Measurements from ENCODE around the gene ANGPTL8.

The ANGPTL8 gene

DNA sequence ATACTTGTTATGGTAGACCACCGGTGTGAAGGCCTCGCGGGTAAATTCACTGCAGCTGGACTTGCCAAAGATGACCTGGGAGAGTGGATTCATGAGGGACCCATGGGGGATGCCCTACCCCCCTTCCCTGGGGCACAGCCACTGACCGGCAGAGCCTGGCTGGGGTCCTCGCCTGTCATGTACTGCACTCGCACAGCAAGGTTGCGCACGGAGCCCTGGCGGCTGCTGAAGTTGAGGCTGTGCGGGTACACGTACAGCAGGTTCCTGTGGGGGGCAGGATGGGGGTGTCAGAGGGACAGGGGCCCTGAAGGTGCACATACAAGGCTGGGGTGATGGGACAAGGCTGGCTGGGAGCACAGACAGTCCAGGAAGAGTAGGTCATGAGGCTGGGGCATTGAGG, 1.4 kb upstream of the ANGPTL8 start:
- DNase-seq: no peak

DNA sequence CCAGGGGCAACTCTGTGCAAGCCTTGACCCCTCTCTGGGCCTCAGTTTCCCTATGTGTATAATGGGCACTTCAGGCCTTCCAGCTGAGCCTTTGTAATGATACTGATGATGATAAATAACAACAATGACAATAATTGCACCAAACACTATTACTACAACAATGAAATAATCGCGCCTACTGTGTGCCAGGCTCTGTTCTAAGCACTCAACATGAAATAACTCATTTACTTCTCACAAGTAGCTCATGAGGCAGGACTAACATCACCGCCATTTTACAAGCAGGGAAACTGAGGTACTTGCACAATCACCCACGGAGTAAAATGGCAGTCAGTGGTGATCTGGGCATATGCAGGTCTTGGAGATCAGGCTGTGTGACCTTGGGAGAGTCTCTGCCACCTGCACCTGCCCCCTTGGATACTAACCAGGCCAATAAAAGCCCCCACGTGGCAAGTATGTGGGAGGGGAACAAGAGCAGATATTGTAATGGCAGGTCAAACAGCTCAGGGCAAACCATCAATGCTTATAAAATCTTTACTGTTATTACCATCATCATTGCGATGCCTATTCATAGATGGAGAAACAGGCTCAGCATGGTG, 540 bp upstream of the ANGPTL8 start:
- no peak for DNase-seq

DNA sequence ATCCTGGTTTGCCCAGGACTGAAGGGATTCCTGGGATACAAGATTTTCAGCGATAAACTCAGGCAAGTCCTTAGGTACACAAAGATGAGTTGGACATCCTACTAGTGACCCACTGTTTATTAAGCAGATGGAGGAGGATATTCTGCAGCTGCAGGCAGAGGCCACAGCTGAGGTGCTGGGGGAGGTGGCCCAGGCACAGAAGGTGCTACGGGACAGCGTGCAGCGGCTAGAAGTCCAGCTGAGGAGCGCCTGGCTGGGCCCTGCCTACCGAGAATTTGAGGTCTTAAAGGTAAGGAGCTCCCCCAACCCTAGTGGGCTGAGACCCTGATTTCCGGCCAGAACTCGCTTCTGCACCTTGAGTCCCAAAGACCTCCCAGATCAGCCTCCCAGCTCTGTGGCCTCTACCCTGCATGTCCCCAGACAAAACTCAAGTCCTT, 607 bp downstream of the ANGPTL8 start:
- no peak for DNase-seq

DNA sequence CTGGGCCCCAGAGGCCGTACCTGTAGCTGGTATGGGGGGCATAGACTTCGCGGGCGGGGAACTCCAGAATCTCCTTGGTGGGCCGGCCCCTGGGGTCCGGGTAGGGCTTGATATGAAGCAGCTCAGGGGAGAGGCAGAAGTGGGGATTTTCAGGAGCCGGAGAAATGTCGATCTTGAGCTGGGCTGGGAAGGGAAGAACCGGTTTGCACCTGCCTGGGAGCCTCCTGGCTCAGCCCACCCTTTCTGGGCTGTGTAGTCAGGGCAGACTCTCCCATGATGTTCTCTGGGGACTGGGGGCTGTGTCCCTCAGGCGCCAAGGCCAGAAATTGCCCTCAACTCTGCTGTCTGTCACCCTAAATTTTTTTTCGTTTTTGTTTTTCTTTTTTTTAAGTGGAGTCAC, 2.6 kb downstream of the ANGPTL8 start:
- DNase-seq: no peak

DNA sequence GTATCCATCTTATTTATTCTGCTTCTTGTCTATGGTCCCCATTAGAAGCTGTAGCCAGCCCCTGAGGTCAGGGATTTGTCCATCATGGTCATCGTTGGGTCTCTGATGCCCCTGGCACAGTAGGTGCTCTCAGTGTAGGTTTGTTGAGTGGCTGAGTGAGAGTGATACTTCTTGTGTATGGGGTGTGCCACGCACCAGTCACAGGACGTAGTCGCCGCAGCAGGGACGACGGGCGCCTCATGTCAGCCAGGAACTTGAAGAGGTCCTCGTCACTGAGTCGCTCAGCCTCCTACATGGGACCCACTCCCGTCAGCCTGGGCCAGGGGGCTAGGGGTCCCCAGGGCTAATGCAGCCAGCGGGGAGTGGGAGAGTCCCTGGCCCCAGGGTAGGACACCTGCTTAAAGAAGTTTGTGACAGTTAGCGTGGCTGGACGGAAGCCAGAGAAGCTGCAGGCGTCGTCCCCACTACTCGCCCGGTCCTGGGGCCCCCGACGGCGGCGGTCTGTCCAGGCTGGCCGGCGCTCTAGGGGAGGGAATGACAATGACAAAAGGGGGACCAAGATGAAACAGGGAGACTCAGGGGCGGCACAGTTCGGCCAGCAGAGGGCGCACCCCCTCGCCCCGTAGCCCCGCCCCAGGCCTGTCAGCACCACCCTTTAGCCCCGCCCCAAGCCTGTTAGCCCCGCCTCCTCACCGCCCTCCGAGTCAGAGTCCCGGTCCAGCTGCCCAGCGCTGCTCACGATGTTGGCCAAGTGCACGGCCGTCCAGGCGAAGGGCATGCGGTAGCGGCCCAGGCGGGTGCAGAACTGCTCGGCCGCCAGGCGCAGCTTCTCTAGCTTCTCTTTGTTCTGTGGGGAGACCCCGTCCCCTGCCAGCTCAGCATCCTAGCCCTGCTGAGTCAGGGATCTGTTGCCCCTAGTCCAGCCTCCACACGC, 3.7 kb downstream of the ANGPTL8 start:
- DNase-seq: peak; percentile 80

DNA sequence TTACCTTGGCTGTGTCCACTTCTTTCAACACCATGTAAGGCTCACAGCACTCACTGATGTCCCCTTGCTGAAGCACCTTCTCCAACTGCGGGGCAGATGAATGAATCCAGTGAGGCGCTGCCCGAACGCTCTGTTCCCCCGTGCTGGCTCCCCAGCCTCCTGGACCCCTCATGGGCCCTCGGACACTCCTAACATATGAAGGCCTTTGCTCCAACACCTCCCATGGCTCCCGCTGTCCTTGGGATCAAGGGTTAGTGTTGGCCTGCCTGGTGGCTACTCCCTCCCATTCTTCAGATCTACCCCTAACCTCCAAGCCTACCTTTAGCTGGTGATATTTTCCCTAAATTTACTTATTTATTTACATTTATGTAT, 4.4 kb downstream of the ANGPTL8 start:
- DNase-seq: no peak

DNA sequence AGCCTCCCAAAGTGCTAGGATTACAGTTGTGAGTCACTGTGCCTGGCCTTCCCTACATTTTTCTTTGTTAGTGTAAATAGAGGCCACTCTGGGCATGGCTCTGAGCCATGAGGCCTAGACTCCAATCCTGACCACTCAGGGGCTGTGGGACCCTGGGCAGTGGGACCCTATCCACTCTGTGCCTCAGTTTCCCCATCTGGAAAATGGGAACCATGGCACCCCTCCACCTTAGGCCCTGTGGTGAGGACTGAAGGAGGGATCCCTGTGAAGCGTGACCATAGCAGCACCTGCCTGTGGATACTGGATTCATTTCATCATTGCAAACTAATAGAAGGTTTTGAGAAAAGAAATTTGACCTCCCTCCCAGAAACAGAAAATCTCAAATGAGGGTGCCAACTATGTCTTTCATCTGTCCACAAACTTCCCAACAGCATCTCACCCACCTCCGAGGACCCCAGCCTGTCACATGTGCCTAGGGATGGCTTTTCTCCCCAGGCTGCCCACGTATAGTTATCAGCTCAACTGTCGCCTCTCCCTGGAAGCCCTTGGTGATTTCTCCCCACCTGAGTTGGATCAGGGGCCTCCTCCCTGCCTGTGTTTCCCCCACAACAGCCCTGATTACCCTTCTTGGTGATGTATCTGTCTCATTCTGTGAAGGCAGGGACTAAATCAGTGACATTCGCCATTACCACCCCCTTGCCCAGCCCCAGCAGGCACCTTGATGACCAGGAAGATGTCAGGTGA, 5.6 kb downstream of the ANGPTL8 start:
- no peak for DNase-seq

DNA sequence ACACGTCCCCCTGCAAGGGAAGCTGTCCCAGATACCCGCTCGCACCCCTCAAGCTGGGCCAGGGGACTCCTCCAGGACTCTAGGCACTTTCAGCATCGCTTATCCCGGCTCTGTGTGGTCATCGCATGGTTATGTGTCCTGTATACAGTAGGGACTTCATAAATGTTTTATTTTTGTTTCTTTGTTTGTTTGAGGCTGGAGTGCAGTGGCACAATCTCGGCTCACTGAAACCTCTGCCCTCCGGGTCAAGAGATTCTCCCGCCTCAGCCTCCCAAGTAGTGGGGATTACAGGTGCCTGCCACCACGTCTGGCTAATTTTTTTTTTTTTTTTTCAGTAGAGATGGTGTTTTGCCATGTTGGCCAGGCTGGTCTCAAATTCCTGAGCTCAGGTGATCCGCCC, 7.5 kb downstream of the ANGPTL8 start:
- no peak for DNase-seq

DNA sequence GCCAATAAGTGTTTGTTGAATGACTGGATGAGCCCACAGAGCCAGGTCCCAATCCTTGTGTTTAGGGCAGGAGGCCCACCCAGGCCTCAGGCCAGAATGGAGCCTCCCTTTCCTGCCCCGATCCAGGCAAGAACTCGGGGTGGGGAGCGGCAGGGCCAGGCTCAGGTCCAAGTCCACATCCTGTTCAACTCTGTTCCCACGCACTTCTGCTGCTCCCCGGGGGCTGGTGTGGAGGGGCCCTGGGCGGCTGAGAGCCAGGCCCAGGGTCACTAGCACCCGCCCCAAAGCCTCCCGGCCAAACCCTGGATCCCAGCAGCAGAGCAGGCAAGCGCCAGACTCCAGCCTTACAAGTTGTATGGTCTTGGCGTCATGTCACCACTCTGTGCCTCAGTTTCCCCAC, 8.0 kb downstream of the ANGPTL8 start:
- no peak for DNase-seq

DNA sequence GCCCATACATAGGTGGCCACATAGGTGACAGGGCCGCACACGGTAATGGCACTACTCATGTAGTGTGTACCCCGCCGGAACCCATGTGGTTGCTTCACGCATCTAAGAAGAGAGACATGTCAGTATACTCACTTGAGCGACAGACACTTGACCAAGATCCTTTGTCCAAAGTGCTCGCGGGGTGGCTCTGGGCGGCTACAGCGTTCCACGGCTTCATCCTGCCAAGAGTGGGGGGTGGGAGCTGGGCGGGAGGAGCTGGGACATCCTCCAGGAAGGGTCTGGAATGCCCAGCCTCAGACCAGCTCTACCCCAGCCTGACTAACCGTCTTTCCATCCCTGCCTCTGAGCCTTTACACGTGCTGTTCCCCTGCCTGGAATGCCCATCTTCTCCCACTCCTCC, 8.5 kb downstream of the ANGPTL8 start:
- DNase-seq: no peak

DNA sequence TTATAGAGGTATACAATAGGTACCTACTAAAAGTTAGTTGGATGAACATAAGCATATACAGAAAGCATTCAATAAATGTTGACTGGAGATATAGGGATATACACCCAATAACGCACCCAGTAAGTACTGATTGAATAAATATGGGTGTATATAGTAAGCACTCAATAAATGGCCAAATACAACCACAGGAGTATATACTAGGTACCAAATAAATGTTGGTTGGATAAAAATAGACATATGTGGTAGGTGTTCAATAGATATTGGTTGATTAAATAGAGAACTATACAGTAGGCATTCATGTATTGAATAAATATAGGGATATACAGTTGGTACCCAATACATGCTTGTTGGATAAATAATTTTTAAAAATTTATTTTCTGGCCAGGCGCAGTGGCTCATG, 9.4 kb downstream of the ANGPTL8 start:
- DNase-seq: no peak

DNA sequence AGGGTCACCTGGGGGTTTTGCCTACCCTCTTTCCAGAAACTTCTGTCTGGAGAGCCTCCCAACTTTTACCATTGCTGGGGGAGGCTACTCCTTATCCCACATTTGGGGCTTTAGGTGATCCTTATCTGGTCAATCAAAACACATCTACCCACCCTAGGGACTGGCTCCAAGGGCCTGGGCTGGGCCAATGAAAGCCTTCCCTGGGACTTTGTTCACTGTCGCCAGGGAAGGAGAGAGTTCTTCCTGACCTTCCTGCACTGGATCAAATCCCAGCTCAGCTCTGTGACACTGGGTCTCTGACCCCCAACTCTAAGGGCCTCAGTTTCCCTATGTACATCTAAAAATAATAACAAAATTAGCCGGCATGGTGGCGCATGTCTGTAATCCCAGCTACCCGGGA, 11.8 kb downstream of the ANGPTL8 start:
- no peak for DNase-seq

DNA sequence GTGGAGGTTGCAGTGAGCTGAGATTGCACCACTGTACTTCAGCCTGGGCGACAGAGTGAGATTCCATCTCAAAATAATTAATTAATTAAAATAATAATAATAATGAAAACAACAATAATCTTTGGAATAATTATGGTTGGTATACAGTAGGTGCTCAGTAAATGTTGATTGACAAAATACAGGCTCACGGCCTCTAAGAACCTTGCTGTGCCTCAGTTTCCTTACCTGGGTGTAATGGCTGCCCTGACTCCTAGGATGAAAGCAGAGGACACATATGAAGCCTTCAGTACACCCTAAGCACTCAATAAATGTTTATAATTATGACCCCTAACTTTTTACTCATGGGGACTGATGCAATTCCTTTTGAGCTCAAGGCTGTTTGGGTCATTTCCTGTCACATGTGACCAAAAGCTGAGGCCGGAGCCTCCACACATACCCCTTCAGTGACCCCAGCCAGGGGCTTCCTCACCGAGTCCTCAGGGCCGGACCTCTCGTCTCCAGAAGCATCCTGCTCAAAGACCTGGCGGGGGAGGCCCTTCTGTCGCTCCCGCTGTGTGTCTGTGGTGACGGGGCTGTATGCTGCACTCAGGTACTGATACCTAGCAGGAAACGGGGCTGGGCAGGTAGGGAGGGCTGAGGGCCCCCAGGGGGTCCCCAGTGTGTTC, 12.4 kb downstream of the ANGPTL8 start:
- DNase-seq: no peak

DNA sequence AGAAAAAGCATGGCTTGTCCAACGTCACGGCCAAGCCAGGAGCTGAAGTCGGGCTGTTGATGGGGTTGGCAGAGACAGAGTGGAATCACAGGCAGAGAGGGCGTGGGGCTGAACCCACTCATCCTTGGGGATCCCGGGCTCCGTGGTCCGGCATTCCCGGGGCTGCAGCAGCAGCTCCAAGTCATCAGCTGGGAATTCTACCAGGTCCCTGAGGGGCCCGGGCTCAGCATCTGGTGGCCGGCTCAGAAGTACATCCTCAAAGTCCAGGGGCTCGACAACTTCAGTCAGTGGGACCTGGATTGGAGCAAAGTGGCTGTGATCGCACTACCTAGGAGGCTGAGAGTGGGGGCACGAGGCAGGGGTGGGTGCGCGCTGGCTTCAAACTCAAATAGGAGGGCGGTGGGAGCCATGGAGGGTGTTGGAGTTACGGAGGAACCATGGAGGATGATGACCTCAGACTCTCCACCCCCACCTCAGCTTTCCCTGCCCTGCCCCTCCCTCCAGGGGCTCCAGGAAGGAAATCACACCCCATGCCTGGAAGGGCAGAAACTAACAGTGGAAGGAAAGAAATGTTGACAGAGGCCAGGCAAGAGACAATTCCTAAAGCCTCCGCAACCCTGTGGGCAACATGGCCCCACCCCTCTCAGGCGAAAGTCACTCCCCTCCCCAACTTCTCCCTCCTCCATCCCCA, 13.4 kb downstream of the ANGPTL8 start:
- DNase-seq: no peak

DNA sequence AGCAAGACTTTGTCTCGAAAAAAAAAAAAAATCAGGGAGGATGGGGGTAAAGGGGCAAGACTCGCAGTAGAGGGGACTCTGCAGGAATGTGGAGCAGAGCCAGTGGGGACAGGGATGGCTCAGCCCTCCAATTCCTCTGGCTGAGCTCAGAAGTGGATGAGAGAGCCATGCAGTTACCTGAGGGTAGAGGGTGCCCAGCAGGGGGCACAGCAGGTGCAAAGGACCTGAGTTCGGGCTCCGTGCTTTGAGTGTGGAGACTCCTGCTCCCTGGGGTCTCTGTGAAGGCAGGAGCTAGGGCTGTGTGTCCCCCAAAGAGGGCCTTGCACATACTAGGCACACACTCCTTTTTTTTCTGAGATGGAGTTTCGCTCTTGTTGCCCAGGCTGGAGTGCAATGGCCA, 15.2 kb downstream of the ANGPTL8 start:
- DNase-seq: no peak

DNA sequence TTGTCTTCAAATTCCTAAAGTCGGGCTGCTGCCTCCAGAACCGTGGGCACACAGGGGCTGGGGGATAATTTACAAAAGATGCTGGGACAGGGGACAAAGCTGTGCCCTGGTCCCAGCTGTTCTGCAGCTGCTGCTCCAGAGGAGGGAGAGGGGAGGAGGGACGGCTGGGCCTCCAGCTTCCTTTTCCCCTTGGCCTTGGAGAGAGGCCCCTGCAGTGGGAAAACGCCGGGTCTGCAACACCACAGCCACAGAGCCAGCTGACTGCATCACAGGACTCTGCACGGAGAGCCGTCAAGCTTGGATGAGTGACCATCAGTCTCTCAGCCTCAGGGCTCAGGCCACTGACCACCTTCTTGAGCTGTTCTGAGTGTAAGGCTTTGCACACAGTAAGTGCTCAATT, 16.8 kb downstream of the ANGPTL8 start:
- DNase-seq: no peak

DNA sequence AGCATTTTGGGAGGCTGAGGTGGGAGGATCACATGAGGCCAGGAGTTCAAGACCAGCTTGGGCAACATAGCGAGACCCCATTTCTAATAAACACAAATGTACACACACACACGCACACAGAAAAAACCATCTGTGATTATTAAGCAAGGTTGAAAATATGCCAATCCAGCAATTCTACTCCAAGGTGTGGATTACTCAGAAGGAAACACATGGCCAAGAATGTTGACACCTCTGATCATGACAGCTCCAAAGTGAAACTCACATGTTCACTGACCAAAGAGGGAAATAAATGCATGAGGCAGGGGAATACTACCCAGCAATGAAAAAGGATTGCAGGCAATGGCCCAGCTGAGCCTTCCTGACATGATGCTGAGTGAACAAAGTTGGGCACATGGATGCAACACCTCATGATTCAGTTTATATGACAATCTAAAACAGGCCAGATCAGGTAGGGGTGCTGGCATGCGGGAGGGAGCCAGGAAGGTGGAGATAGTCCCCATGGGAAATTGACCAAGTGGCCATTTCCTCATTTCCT, 18.5 kb downstream of the ANGPTL8 start:
- no peak for DNase-seq

DNA sequence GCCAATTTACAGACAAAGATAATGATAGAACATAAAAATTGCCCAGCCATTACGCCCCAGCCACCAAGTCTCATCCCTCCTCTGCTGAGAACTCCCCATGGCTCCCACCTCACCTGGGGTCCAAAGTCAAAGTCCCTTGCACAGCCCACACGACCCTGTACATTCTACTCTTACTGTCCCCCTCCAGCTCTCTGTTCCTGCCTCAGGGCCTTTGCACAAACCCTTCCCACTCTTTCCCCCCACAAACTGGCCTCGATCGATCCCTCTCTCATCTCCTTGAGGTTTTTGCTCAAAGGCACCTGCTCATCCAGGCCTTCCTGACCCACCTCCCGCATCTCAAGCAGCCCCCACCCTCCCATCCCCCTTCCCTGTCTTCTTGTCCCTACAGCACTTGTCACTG, 21.6 kb downstream of the ANGPTL8 start:
- DNase-seq: no peak

DNA sequence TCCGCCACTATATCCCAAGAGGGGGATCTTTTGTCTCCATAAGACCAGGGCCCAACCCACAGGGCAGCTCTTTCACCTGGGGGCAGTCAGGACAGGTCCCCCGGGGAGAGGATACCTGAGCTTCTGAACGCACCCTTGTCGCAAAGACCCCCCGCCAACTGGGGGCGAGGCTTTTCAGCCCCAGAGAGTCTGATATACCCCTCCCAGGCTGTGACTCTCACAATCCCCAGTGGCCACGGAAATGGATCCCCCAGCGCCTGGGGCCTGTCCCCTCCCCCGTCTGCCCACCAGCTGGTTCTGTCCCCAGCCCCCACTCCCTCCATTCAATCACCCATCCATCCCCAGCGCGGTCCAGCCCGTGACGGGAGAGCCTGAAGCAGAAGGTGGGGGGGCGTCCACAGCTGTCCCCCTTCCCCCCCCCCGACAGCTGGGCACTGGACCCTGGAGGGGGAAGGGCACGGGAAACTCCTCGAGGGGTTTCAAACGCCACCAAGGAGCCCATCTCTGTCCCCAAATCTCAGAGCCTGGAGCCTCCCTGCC, 22.1 kb downstream of the ANGPTL8 start:
- no peak for DNase-seq

DNA sequence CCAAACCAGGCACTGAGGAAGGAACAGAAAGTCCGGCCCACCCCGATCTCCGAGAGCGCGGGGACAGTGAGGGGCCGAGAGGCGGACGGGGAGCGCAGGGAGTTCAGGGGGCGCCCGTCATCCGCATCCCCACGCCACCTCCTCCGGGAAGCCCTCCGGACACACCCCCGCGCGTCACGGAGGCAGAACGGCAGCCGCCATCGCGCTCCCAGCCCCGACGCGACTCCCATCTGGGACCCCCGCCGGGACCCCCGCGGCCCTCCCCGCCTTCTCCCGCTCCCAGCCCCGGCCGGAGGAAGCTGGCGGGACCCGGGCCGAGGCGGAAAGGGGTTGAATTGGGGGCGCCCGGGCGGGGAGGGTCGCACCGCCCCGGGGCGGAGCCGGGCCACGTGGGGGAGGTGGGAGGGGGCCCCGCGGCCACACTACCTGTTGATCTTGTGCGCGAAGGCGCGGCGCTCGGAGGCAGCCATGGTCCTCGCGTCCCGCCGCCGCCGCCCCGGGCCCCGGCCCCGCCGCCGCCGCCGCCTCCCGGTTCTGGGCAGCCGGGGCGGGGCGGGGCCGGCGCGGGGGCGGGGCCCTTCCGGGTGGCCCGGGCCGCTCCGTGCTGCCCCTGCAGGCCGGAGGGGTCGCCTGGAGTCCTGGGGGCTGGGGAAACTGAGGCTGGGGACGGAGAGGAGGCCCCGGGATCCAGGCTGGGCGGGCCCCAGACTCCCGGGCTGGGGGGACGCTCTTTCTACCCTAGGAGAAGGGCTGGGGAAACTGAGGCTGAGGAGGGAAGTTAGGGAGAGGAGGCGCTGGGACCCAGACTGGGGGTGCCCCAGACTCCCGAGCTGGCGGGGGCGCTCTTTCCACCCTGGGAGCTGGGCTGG, 22.8 kb downstream of the ANGPTL8 start, which contains the start of gene DOCK6:
DOCK6 (minus strand) TSS at position 554 of the 869 bp plus-strand sequence; CDS start at position 470, 84 bp downstream.
- DNase-seq: no peak

DNA sequence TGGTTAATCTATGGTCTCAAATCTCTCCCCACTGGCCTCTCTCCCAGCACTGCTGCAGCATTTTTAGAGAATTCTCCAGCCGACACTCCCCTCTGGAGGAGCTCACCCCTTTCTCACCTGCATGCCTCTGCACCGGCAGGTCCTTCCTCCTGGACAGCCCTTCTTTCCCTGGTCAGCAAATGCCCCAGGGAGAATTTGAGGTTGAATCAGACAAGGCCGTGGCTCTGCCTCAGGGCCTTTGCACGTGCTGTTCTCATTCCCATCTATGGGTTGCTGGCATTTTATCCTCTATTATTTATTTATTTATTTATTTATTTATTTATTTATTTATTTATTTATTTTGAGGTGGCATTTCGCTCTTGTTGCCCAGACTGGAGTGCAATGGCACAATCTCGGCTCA, 24.3 kb downstream of the ANGPTL8 start:
- DNase-seq: no peak

Data from effector CD8-positive, alpha-beta T cell (primary cell).